ENCODE data around the gene USP3. TPM values are rescaled to one million over a fixed set of nuclear protein-coding genes. Genes with fewer than 3 reads are reported as not detected.

USP3 gene
- total RNA-seq, 1 donor from 2014 or later: 17.2 TPM

DNA sequence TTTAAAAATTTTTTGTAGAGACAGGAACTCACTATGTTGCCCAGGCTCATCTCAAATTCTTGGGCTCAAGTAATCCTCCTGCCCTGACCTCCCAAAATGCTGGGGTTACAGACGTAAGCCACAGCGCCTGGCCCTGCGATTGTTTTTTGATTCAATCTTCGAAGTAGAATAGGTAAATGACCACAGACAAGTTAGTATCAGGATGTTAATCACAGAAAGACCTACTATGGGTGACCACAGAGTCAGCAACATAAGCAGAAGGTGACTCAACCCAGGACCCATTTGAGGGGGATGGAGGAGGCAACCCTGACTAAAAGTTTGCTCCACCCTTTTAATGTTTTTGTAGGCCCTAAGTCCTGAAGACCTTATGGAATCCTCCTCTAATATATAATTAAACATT lies 10.0 kb upstream of the USP3 start:
- intact Hi-C loops (cut with micrococcal nuclease): no loop called here

DNA sequence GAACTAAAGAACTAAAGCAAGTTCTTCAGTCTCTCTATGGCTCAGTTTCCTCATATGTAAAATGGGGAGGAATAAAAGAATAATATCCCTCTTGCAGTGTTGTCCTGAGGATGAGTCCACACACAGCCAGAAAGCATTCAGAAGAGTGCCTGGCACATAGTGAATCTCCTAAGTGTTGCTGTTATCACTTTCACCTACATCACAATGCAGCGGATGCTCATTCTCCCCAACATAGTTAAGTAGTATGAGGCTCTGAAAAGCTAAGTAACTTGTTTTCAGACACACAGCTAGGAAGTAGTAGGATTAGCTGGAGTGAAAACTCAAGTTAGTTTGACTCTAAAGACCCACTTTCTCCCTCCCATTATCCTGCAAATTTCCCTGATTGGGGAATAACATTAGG lies 9.1 kb upstream of the USP3 start:
- Histone ChIP-seq H3K27ac (replicated peaks) (no peak overlapping the region), H3K27me3 (ENCODE audit: low read depth) (no peaks in the 10 kb centered on the region), H3K9me3 (replicated peaks) (no peaks in the 10 kb centered on the region), H3K4me1 (no peaks in the 10 kb centered on the region), H3K4me3 (no peak overlapping the region), H3K36me3 (no peaks in the 10 kb centered on the region)
- TF ChIP-seq, protein P1, sequence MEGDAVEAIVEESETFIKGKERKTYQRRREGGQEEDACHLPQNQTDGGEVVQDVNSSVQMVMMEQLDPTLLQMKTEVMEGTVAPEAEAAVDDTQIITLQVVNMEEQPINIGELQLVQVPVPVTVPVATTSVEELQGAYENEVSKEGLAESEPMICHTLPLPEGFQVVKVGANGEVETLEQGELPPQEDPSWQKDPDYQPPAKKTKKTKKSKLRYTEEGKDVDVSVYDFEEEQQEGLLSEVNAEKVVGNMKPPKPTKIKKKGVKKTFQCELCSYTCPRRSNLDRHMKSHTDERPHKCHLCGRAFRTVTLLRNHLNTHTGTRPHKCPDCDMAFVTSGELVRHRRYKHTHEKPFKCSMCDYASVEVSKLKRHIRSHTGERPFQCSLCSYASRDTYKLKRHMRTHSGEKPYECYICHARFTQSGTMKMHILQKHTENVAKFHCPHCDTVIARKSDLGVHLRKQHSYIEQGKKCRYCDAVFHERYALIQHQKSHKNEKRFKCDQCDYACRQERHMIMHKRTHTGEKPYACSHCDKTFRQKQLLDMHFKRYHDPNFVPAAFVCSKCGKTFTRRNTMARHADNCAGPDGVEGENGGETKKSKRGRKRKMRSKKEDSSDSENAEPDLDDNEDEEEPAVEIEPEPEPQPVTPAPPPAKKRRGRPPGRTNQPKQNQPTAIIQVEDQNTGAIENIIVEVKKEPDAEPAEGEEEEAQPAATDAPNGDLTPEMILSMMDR (IDR thresholded peaks at IDR 0.05; ENCODE audit: borderline replicate concordance): no peak
- intact Hi-C loops (cut with micrococcal nuclease): no loop called here
- DNase-seq: no peak

More for the DNA sequence above, 10.0 kb upstream of the USP3 start:
- Histone ChIP-seq H3K36me3 (no peaks in the 10 kb centered on the region), H3K9me3 (replicated peaks) (no peaks in the 10 kb centered on the region), H3K4me3 (no peak overlapping the region), H3K27me3 (ENCODE audit: low read depth) (no peaks in the 10 kb centered on the region), H3K4me1 (no peaks in the 10 kb centered on the region), H3K27ac (replicated peaks) (no peak overlapping the region)
- no peak for DNase-seq
- TF ChIP-seq, protein P1 (IDR thresholded peaks at IDR 0.05; ENCODE audit: borderline replicate concordance): no peak

DNA sequence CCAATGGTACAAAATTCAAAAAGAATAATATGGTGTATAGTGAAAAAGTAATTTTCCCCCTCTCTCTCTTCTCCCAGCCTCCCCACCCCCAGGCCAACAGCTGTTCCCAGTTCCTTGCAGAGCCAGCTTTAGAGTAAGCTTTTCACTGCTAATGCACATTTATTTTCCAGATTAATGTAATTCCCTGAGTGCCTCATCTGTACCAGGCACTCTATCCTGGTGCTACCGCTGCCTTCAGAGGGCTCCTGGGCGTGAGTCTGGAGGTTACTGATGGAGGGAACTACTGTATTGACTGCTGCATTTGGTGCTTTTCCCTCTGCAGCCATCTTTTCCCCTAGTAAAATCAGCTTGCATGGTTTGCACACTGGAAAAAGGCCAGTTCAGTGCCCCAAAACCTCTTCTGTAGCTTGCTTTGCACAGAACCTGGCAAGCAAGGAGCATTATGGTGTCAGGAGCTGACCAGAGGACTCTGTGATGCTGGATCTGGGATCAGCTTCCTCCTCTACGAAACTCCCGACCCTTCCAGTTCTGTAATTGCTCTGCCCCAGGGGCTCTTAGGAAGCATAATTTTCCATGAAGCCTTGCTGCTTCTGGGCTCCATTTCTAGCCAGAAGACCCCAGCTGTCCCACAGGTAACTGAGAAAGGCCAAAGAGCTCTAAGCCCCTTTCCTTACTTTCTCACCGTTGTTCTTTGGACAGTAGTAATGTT lies 8.5 kb upstream of the USP3 start:
- H3K36me3 ChIP-seq: no peaks in the 10 kb centered on the region
- intact Hi-C loops (cut with micrococcal nuclease): no loop called here
- H3K27me3 ChIP-seq (ENCODE audit: low read depth): no peaks in the 10 kb centered on the region
- no peak overlapping the region for H3K4me3 ChIP-seq
- no peak for DNase-seq
- no peaks in the 10 kb centered on the region for H3K9me3 ChIP-seq (replicated peaks)
- H3K4me1 ChIP-seq: peaks cover 6% of the 10 kb centered on the region
- no peak overlapping the region for H3K27ac ChIP-seq (replicated peaks)
- TF ChIP-seq, protein P1 (IDR thresholded peaks at IDR 0.05; ENCODE audit: borderline replicate concordance): no peak

DNA sequence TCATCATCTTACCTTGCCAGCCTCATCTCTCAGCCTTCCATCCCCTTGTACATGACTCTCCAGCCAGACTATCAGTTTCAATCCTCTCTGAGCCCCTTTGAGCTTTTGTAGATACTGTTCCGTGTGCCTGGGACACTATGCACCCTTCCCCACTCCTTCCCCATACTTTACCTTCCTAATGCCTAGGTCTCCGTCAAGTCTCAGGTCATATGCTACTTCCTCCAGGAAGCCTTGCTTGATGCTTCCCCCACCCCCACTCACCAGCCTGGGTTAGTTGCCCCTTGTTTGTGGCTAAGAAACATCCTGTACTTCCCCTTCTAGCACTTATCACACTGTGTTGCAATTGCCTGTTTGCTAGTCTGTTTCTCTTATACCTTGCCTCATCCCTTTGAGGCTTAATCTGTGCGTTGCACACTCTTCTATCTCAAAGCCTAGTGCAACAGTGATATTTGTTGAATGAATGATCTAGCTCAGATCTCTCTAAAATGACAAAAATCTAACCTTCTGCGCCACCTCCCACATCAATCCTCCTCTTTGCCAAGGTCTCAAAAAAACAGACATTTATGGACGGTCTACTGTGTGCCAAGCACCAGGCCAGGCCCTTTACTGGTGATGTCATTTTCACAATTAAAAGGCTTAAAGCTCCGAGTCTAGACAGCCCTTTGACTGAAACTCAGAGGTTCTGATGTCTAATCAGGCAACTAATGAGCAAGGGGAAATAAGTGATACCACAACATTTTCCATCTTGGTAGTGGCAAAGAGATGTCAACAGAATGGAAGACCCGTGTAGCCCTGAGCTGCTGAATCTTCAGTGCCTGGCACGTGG lies 6.5 kb upstream of the USP3 start:
- peak; percentile 41 for DNase-seq
- Histone ChIP-seq H3K27ac (replicated peaks) (peak overlapping the region; percentile 5), H3K9me3 (replicated peaks) (no peaks in the 10 kb centered on the region), H3K4me1 (peaks cover 25% of the 10 kb centered on the region), H3K27me3 (ENCODE audit: low read depth) (no peaks in the 10 kb centered on the region), H3K4me3 (no peak overlapping the region), H3K36me3 (no peaks in the 10 kb centered on the region)
- intact Hi-C loops (cut with micrococcal nuclease): no loop called here
- TF ChIP-seq, protein P1 (IDR thresholded peaks at IDR 0.05; ENCODE audit: borderline replicate concordance): no peak

DNA sequence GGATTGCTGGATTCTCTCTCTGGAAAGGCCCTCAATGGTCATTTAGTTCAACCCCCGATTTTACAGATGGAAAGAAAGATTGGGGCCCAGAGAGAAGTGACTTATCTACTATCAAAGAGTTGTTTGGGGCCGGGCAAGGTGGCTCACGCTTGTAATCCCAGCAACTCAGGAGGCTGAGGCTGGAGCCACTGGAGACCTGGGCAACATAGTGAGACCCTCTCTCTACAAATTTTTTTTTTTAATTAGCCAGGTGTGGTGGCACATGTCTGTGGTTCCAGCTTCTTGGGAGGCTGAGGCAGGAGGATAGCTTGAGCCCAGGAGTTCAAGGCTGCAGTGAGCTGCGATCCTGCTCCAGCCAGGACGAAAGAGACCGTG lies 5.2 kb upstream of the USP3 start:
- Histone ChIP-seq H3K27me3 (ENCODE audit: low read depth) (no peaks in the 10 kb centered on the region), H3K4me1 (peaks cover 37% of the 10 kb centered on the region), H3K9me3 (replicated peaks) (no peaks in the 10 kb centered on the region), H3K36me3 (no peaks in the 10 kb centered on the region), H3K27ac (replicated peaks) (no peak overlapping the region), H3K4me3 (no peak overlapping the region)
- DNase-seq: no peak
- TF ChIP-seq, protein P1 (IDR thresholded peaks at IDR 0.05; ENCODE audit: borderline replicate concordance): no peak
- intact Hi-C loops (cut with micrococcal nuclease): no loop called here

All from left ventricle myocardium inferior (tissue), 1 donor.